NCI-H748 (cell line): ENCODE results near the gene KIF6.

Experiments used
- DNase-seq: peaks from one replicate; lab custom pipeline; 2025; ENCODE audit not compliant: unreplicated experiment; lab: John Stamatoyannopoulos, UW

KIF6 gene

GRCh38 chr6:39602601-39603519 is 122.3 kb downstream of the KIF6 start:
- DNase-seq, result peak; percentile 92

- no peak for DNase-seq
Measured at GRCh38 chr6:39599973-39600372, 125.2 kb downstream of the KIF6 start.

- no peak for DNase-seq
Measured at GRCh38 chr6:39599341-39599740, 125.9 kb downstream of the KIF6 start.

DNA sequence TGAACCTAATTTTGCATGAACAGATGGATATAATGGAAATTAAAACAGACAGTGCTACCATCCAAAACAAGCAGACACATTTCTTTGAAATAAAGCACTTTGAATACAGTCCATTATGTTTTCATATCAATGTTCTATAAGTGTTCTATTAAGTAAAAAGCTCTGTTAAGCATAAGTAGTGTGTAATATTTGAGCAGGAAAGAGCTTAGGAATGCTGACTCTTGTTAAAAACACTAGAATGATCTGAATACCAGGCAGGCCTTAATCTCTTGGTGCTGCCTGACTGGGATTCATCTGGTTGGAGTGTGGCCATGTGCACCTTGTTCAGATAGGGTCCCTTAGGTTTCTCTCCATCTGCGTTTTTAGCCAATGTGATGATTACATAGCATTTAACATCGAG is 130.9 kb downstream of the KIF6 start:
- no peak for DNase-seq

GRCh38 chr6:39593646-39594045 is 131.6 kb downstream of the KIF6 start:
- DNase-seq, result no peak

- DNase-seq, result no peak
Measured at GRCh38 chr6:39590871-39591393, 134.3 kb downstream of the KIF6 start.

- DNase-seq, result no peak
Measured at GRCh38 chr6:39587080-39587479, 138.1 kb downstream of the KIF6 start.

DNA sequence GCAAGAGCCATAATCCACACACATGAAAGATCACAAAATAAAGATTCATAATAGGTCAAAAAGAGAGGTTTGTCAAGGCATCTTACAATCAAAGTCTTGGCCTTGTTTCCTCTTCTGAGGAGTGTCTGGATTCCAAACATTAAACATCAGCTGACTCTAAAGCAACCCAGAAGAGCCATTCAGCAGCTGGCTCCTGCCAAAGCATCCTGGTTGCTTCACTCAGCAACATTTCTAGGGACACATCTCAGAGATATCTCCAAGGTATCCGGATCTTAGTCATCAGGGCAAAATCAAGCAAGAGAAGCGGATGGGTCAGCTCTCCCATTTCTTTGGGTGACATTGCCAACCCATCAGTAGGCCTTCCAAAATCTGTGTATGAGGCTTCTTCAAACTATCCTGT is 139.6 kb downstream of the KIF6 start:
- DNase-seq, result no peak

- DNase-seq, result no peak
Measured at GRCh38 chr6:39577446-39578165, 147.6 kb downstream of the KIF6 start.

DNA sequence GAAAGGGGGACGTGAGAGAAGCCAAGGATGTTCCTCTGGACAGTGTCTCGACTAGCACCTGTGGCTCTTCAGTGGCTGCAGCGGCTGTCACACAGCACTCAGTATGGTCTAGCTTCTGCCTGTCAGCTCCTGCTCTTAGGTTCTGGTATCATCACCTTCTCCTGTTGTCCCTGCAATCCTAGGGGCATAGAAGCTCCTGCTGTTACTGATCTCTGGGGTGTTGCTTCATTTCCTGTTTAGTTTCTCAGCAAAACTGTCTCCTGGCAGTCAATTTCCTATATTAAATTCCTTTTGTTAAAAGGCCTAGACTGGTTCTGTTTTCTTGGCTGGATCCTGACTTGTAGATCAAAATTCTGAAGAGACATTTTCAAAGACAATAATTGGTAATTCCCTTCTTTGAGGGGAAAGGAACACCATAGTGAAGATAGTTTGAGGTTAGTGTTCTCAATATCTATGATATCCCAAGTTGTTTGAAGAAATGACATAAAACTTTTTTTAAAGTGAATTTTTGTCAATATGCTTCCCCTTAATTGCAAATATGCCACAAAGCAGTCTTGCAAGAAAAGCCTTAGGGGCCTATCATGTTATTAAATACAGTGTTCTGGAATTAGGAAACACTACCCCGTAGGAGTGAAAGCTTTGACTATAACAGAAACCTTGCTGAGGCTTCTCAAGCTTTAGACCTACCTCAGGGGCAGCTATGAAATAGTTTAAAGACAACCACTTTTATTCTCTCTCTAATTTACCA is 148.5 kb downstream of the KIF6 start:
- no peak for DNase-seq

DNA sequence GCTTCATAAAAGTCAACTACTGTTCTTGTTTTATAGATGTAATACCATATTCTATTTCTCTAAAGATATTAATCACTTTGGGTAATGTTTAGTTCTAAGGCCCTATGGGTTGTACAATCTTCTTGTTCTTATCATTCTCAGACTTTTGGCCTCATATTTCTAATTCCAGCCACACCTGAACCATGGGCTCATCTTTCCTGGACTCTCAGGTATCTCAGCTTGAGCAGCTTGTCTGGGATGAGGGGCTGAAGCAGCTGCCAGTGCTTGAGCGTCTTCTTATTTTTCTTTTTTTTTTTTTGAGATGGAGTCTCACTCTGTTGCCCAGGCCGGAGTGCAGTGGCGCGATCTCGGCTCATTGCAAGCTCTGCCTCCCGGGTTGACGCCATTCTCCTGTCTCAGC is 150.2 kb downstream of the KIF6 start:
- DNase-seq, result no peak

DNA sequence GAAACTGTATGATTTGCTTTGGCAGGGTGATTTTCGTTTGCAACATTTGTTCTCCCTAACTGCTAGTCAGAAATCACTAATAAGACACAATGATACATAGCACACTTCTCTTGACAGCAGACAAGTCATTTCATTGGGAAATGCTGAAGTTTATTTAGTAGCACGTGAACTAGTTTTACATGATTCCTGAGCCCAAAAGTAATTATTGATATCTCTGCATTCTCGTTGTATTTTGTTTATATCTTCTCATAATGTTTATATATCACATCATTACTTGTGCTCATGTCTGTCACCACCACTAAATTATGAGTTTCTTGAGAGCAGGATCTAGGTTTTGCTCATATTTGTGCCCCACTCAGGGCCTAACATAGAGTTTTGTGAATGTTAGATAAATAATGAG is 151.7 kb downstream of the KIF6 start:
- DNase-seq, result no peak

DNA sequence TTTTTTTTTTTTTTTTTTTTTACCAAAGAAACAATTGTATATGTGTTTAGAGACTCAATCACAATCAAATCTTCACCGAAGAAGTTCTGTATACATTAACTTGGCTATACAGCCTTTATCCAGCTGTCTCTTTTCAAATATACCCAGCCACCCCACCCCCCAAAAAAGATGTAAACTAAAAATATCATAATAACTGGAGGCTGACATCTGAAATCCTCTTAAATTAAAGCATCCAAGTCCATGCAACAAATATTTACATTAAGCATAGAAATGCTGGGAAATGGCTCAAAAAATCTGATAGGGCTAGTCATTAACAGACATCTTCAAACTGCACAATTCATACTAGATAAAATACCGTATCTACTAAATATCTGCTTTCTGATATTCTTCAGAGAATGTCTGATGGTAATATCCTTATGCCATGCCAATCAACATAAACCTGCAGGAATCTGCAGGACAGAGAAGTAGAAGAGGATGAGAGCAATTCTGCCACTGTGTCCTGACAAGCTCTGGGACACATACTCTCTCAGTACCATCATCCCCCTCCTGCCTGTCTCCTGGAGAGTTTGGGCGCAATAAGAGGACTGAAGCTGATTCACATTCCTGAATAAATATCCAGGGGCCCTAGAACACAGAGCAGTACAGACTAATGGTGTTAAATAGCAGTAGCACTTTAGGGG is 152.4 kb downstream of the KIF6 start:
- DNase-seq, result no peak

DNA sequence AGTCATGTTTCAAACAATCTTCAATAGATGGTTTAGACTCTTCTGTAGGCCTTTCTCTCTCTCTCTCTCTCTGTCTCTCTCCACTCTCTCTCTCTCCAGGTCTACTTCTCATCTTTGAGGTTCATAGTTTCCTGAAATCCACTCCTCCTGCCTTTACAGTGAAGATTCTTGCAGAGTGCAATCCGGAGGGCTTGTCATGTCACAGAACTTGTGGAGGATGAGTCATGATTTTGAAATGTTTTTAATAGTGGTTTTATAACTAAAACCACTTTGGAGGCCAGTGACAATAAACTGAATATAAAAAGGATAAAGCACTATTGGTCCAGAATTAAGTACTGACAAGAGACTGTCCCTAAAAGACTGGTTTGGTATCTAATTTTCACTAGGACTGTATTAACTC is 156.3 kb downstream of the KIF6 start:
- DNase-seq, result no peak

DNA sequence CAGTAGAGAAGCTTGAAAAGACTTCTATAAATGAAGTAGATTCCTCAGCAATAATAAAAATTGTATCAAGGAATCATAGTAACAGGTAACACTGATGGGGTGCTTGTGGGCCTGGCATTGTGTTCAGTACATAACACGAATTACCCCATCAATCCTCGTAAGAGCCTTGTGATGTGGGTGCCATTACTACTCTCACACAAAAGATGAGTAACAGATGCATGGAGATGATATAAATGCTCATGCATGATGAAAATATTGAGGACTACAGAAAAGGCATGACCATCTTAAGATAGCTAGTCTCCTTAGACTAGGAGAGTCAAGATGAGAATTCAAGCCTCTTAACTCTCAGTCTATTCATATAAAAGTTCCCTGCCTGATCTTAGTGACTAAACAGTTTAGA is 158.1 kb downstream of the KIF6 start:
- no peak for DNase-seq

DNA sequence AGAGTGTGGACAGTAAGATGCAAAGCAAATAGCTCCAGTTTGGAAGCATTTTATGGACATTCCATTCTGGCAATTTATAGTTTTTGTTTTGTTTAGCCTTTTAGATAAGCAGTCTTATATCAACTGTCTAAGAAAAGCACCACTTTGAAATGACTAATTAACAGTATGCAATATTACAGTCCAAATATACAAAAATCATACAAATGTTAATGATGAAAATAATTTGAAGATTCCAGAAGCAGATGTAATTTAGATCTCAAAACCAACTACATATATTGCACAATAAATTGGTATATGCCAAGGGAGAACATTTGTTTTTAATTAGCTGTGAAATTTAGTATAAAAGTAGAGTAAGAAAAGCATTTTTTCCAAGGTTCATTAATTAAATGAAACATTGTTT is 158.8 kb downstream of the KIF6 start:
- no peak for DNase-seq

DNA sequence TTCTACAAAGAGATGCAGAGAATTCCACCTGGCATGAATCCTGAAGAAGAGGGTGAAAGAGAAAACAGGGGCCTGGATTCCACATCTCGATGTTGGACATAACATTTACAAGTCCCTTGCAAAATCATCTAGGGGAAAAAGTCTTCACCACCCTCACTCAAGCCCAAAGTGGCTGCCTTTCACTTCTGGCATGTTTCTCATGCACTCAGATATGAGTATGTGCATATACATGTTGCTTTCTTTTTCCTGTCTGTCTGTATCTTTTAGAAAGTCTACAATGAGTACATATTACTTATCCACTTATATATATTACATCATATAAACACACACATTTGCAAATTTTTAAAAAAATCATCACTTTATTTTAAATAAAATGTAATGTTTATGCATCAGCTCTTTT is 159.3 kb downstream of the KIF6 start:
- no peak for DNase-seq

GRCh38 chr6:39563566-39564311 is 161.5 kb downstream of the KIF6 start:
- DNase-seq, result no peak

GRCh38 chr6:39561536-39562266 is 163.5 kb downstream of the KIF6 start:
- no peak for DNase-seq
